Testis (tissue), 3 donors: ENCODE results near the gene LANCL1. TPM values are rescaled to one million over a fixed set of nuclear protein-coding genes. Genes with fewer than 3 reads are reported as not detected.

Experiments
- DNase-seq: peaks from one replicate; pipeline ENCODE4 v3.0.0-alpha.2; 2019
- H3K27ac ChIP-seq, 2 donors: fragments of 200-600 bp; sonication (generic); one replicate each; pipeline ENCODE4 v1.5.1; 2019
- H3K27me3 ChIP-seq: fragments of 200-600 bp; sonication (generic); one replicate; pipeline ENCODE4 v1.5.1; 2019
- H3K36me3 ChIP-seq: fragments of 200-600 bp; sonication (generic); one replicate; pipeline ENCODE4 v1.5.1; 2017; ENCODE audit warnings: low read depth; ENCODE audit errors: missing control alignments
- H3K4me1 ChIP-seq: fragments of 200-600 bp; sonication (generic); one replicate; pipeline ENCODE4 v1.5.1; 2019
- H3K4me3 ChIP-seq, 2 donors: fragments of 200-600 bp; sonication (generic); one replicate each; pipeline ENCODE4 v1.5.1; 2017 to 2019
- H3K9me3 ChIP-seq: fragments of 200-600 bp; sonication (generic); one replicate; pipeline ENCODE4 v1.5.1; 2017
- POLR2A ChIP-seq: fragments of 450-650 bp; IDR thresholded peaks from one replicate; pipeline ENCODE4 v1.6.1; 2017; ENCODE audit warnings: antibody characterized with exemption, mild to moderate bottlenecking, moderate library complexity
- WGBS, 2 donors: methylation state at CpG; one replicate each; pipeline ENCODE4 v1.1.5; 2018; 5-methylcytosine and 5-hydroxymethylcytosine counted together
- intact Hi-C: fragments of 100-400 bp; cut with DNase I; formaldehyde crosslinking; loops from one replicate; pipeline ENCODE4 v1.15.1; 2023; ENCODE audit warnings: low total_unique reads
- polyA plus RNA-seq: library from polyadenylated mRNA; stranded (reverse); fragments of 350-450 nt; fragmentation: Illumina TruSeq; extraction: RNeasy Lipid Tissue Mini Kit (QIAGEN cat#74804); gene quantifications from one replicate; pipeline ENCODE4 v1.2.3, GENCODE V29; 2014; ENCODE audit warnings: low read depth, low replicate concordance; ENCODE audit not compliant: insufficient read depth
- total RNA-seq, 2 donors: library from RNA; depleted of rRNA; stranded (reverse); fragments of >200 nt; gene quantifications; one replicate each; pipeline ENCODE4 v1.2.3, GENCODE V29; 2016
- TF ChIP-seq, protein P1 (sequence below), 3 experiments: fragments of 450-650 bp in 2 of 3; fragments of 200-600 bp in 1 of 3; sonication (generic) in 1 of 3; IDR thresholded peaks; one replicate each; pipeline ENCODE4 v1.5.1; 2016 to 2019; ENCODE audit warnings: antibody characterized with exemption in 3 of 3, mild to moderate bottlenecking in 2 of 3, moderate library complexity in 1 of 3

Gene LANCL1
- total and polyA plus RNA-seq, 3 donors from 2014 or later: 55.6 to 126 (median 59.5) TPM

- DNase-seq: no peak
- H3K36me3 ChIP-seq: no peaks in the 10 kb centered on the region
- H3K9me3 ChIP-seq: no peaks in the 10 kb centered on the region
- no peak overlapping the region for H3K27ac ChIP-seq
- WGBS, 2 donors: 95 to 97% methylated on average over 3 of the region's 3 CpGs
- no peaks in the 10 kb centered on the region for H3K27me3 ChIP-seq
- no peaks in the 10 kb centered on the region for H3K4me1 ChIP-seq
- intact Hi-C loops: no loop called here
- TF ChIP-seq, protein P1, sequence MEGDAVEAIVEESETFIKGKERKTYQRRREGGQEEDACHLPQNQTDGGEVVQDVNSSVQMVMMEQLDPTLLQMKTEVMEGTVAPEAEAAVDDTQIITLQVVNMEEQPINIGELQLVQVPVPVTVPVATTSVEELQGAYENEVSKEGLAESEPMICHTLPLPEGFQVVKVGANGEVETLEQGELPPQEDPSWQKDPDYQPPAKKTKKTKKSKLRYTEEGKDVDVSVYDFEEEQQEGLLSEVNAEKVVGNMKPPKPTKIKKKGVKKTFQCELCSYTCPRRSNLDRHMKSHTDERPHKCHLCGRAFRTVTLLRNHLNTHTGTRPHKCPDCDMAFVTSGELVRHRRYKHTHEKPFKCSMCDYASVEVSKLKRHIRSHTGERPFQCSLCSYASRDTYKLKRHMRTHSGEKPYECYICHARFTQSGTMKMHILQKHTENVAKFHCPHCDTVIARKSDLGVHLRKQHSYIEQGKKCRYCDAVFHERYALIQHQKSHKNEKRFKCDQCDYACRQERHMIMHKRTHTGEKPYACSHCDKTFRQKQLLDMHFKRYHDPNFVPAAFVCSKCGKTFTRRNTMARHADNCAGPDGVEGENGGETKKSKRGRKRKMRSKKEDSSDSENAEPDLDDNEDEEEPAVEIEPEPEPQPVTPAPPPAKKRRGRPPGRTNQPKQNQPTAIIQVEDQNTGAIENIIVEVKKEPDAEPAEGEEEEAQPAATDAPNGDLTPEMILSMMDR (IDR thresholded peaks at IDR 0.05): no peak
- no peak for TF ChIP-seq POLR2A
- H3K4me3 ChIP-seq: no peak overlapping the region
Measured at GRCh38 chr2:210443527-210443926, 33.0 kb downstream of the LANCL1 start.

GRCh38 chr2:210442878-210443277 lies 33.7 kb downstream of the LANCL1 start:
- H3K36me3 ChIP-seq: no peaks in the 10 kb centered on the region
- TF ChIP-seq POLR2A: no peak
- TF ChIP-seq, protein P1 (IDR thresholded peaks at IDR 0.05): no peak
- no peak overlapping the region for H3K4me3 ChIP-seq
- H3K9me3 ChIP-seq: no peaks in the 10 kb centered on the region
- H3K4me1 ChIP-seq: no peaks in the 10 kb centered on the region
- DNase-seq: no peak
- H3K27ac ChIP-seq: no peak overlapping the region
- intact Hi-C loops: no loop called here
- WGBS, 2 donors: 87 to 100% methylated on average over 1 of the region's 1 CpG
- no peaks in the 10 kb centered on the region for H3K27me3 ChIP-seq

- Histone ChIP-seq H3K27me3 (no peaks in the 10 kb centered on the region), H3K4me1 (no peaks in the 10 kb centered on the region), H3K9me3 (no peaks in the 10 kb centered on the region), H3K36me3 (no peaks in the 10 kb centered on the region), H3K27ac (no peak overlapping the region), H3K4me3 (no peak overlapping the region)
- TF ChIP-seq POLR2A: no peak
- TF ChIP-seq, protein P1 (IDR thresholded peaks at IDR 0.05): no peak
- intact Hi-C loops: no loop called here
- DNase-seq: no peak
- 90 to 94% methylated on average over 2 of the region's 2 CpGs for WGBS, 2 donors
Measured at GRCh38 chr2:210442457-210442856, 34.1 kb downstream of the LANCL1 start.

GRCh38 chr2:210440206-210440605 lies 36.4 kb downstream of the LANCL1 start:
- Histone ChIP-seq H3K36me3 (no peaks in the 10 kb centered on the region), H3K4me3 (no peak overlapping the region)
- WGBS, 2 donors: 90 to 92% methylated on average over 3 of the region's 3 CpGs

GRCh38 chr2:210435439-210435838 lies 41.1 kb downstream of the LANCL1 start:
- Histone ChIP-seq H3K4me1 (no peaks in the 10 kb centered on the region), H3K27me3 (no peaks in the 10 kb centered on the region), H3K4me3 (no peak overlapping the region), H3K36me3 (no peaks in the 10 kb centered on the region), H3K27ac (no peak overlapping the region), H3K9me3 (no peaks in the 10 kb centered on the region)
- WGBS, 2 donors: 88 to 94% methylated on average over 1 of the region's 1 CpG
- no peak for DNase-seq
- no peak for TF ChIP-seq POLR2A
- TF ChIP-seq, protein P1 (IDR thresholded peaks at IDR 0.05): no peak
- intact Hi-C loops: no loop called here

More at GRCh38 chr2:210440206-210440605, 36.4 kb downstream of the LANCL1 start:
- no peak for DNase-seq
- intact Hi-C loops: no loop called here
- no peaks in the 10 kb centered on the region for H3K27me3 ChIP-seq
- TF ChIP-seq POLR2A: no peak
- TF ChIP-seq, protein P1 (IDR thresholded peaks at IDR 0.05): no peak
- no peaks in the 10 kb centered on the region for H3K9me3 ChIP-seq
- H3K27ac ChIP-seq: no peak overlapping the region
- H3K4me1 ChIP-seq: no peaks in the 10 kb centered on the region
